GM12873 (cell line): ENCODE data around the gene DTNBP1.

ENCODE experiments used
- TF ChIP-seq, protein P1 (sequence below): IDR thresholded peaks from 2 replicates; pipeline ENCODE4 v1.5.1; 2012; ENCODE audit warnings: low read depth, mild to moderate bottlenecking, moderate library complexity, low read length, control low read depth; ENCODE audit not compliant: insufficient read depth; ENCODE audit errors: missing control alignments

DTNBP1 gene

DNA sequence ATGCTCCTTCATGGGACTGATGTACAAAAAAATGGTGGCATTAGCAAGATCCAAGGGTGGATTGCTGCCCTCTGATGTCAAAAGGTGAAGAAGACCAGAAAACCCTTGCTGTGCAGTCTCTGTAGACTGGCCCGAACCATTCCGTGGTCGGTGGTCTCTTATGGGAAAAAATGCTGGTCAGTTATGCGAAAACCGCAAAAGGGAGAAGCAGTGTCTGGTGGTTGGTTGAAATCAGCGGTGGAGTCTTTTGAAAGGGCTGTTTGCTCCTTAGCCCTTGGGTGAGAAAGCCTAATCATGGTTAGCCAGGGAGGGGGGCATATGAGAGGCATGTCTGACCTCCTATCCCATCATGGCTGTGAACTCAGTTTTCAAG lies 108.1 kb downstream of the DTNBP1 start:
- TF ChIP-seq, protein P1, sequence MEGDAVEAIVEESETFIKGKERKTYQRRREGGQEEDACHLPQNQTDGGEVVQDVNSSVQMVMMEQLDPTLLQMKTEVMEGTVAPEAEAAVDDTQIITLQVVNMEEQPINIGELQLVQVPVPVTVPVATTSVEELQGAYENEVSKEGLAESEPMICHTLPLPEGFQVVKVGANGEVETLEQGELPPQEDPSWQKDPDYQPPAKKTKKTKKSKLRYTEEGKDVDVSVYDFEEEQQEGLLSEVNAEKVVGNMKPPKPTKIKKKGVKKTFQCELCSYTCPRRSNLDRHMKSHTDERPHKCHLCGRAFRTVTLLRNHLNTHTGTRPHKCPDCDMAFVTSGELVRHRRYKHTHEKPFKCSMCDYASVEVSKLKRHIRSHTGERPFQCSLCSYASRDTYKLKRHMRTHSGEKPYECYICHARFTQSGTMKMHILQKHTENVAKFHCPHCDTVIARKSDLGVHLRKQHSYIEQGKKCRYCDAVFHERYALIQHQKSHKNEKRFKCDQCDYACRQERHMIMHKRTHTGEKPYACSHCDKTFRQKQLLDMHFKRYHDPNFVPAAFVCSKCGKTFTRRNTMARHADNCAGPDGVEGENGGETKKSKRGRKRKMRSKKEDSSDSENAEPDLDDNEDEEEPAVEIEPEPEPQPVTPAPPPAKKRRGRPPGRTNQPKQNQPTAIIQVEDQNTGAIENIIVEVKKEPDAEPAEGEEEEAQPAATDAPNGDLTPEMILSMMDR, result no peak

DNA sequence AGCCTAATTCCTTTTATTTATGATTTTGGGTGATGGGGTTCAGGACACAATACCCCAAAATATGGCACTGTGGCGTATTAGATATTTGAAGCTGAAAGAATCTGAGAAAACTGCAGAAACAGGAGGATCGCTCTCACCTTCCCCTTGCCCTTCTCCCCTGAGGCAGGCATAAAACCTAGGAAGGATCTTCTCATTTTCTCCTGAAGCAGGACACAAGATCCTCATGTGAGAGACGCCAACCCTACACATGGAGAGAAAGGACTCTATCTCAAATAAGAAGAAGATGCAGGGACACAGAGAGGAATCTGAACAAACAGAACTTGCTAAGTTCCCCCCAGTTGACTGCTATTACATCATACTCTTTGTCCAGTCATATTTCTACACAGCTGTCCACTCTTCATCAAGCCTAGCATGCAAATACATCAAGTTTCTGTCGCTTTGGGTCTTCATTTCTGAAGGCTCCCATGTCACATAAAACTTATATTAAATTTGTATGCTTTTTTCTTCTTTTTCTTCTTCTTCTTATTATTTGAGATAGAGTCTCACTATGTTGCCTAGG lies 109.0 kb downstream of the DTNBP1 start:
- TF ChIP-seq, protein P1, result no peak

DNA sequence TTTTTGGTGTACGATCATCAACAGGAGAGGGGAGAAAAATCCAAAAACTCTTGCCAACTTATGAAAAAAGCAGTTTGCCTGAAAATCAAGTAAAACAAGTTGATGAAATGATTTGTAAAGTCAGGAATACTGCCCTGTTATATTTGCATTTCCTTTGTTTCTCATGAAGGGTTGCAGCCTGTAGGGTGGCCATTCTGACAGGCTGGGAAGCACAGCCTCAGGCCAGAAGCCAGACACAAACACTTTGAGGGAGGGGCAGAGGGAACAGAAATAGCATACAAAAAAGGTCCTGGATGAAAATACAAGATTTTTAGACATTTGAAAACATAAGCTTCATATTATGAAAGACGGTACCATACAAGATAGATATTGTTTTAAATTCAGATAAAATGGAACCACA lies 109.8 kb downstream of the DTNBP1 start:
- TF ChIP-seq, protein P1, result no peak

DNA sequence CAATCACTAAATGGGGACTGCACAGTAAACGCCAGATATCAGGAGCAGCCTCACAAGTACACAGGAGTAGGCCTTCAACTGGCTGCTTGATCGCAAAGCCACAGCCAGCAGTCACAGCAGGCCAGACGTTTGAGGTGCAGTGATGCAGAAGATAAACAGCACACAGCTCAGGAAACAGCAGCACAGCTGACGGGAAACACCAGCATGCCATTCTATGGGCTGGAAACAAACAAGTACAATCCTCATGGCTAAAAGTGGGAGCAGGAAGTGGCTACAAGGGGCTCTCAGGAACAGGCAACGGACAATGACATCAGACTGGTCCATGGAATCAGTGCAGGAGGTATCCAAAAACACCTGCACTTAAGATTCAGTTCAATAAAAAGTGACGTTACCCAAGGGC lies 111.0 kb downstream of the DTNBP1 start:
- TF ChIP-seq, protein P1, result no peak

DNA sequence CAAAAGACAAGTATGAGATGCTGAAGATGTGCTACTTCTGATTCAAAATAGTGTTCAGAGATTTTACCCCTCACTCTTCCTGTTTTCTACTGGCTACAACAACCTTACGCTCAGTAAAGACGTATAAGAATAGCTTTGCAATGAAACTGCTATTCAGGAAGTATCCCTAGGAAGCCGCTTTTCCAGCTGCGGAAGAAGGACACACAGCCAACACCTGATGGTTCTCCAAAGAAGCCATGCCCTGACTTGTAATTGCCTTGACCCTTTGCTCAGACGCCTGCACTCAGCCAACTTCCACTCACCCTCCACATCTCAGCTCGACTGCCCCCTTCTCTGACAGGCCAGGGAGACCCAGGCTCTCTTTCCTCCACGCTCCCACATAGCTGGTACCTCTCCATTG lies 111.6 kb downstream of the DTNBP1 start:
- TF ChIP-seq, protein P1, result no peak

DNA sequence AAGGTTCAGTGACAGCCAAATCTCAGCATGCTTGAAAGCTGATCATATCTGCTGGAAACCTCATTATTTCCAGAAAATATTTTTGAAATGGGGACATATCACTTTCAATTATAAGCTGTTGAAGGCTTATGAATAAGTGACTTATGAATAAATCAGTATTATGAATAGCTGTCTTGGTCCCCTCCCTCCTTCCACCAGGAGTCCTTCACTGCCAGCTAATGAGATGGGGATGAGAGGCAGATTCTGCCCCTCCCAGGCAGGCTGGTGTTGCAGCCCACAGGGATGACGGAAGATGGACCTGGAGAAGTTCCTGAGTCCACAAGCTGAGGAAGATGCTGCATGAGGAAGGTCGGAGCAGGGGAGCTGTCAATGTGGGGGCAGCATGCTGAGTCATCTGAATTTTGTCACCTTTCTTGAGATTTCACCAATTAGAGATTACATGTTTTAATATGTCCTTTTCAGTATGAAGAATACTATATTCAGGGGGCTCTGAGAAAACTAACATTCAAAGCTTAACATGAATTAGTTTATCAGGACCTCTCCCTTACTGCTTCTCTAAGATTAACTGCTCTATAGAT lies 112.2 kb downstream of the DTNBP1 start:
- TF ChIP-seq, protein P1, result no peak

DNA sequence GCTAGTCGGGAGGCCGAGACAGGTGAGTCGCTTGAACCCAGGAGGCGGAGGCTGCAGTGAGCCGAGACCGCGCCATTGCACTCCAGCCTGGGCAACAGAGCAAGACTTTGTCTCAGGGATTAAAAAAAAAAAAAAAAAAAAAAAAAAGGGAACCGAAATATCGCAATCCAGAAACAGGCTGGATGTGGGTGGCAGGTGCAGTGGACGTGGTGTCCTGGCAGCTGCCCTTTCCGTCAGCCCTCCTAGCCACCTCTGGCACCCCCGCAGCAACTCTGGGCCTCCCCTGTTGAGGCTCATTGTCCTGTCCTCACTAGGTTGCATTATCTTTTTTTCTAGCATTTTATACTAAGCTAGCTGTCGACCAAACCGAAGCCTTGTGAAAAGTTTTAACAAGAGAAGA lies 113.5 kb downstream of the DTNBP1 start:
- TF ChIP-seq, protein P1, result no peak
